MCF 10A (cell line): ENCODE measurements around the gene OPRD1. TPM values are rescaled to one million over a fixed set of nuclear protein-coding genes. Genes with fewer than 3 reads are reported as not detected.
"Not testable (repeated sequence)": the region's sequence is repeated elsewhere in the genome, so short reads cannot be mapped to it uniquely, and the experiment has no call there.

Source experiments
- BruUV-seq: library from RNA; stranded (reverse); fragments of 400-500 nt; replicated peaks from 2 replicates; lab custom pipeline; 2021; lab: Mats Ljungman, UMichigan
- CTCF ChIA-PET: fragments of 300-600 bp; sonication (Branson Sonifier 250); formaldehyde crosslinking; extraction: SDS; loops from one replicate; lab custom pipeline; 2021; ENCODE audit warnings: antibody characterized with exemption, inconsistent platforms; lab: Yijun Ruan, JAX
- POLR2A ChIA-PET: fragments of 300-600, 350-650 bp; sonication (Branson Sonifier 250); formaldehyde crosslinking; extraction: SDS; loops from one replicate; lab custom pipeline; 2020; ENCODE audit warnings: antibody characterized with exemption, inconsistent platforms; lab: Yijun Ruan, JAX
- DNase-seq: peaks from one replicate; pipeline ENCODE4 v3.0.0-alpha.2; 2018; ENCODE audit not compliant: unreplicated experiment
- H3K27ac Mint-ChIP-seq: one replicate; pipeline ENCODE4 v1.8.0; 2022; ENCODE audit warnings: mild to moderate bottlenecking, low read depth, mixed read lengths; ENCODE audit not compliant: unreplicated experiment
- H3K27me3 Mint-ChIP-seq: one replicate; pipeline ENCODE4 v1.8.0; 2022; ENCODE audit warnings: mixed read lengths; ENCODE audit not compliant: insufficient read depth, unreplicated experiment
- H3K36me3 Mint-ChIP-seq: one replicate; pipeline ENCODE4 v1.8.0; 2022; ENCODE audit warnings: mild to moderate bottlenecking, moderate library complexity, mixed read lengths; ENCODE audit not compliant: insufficient read depth, unreplicated experiment
- H3K4me1 Mint-ChIP-seq: one replicate; pipeline ENCODE4 v1.8.0; 2022; ENCODE audit warnings: mixed read lengths; ENCODE audit not compliant: insufficient read depth, unreplicated experiment
- H3K4me3 Mint-ChIP-seq: one replicate; pipeline ENCODE4 v1.8.0; 2022; ENCODE audit warnings: mild to moderate bottlenecking, moderate library complexity, mixed read lengths; ENCODE audit not compliant: unreplicated experiment
- H3K9me3 Mint-ChIP-seq: one replicate; pipeline ENCODE4 v1.8.0; 2022; ENCODE audit warnings: mixed read lengths; ENCODE audit not compliant: unreplicated experiment
- CTCF ChIP-seq: fragments of 200-600 bp; IDR thresholded peaks from one replicate; pipeline ENCODE4 v1.8.0; 2022; ENCODE audit warnings: antibody characterized with exemption, mild to moderate bottlenecking; ENCODE audit not compliant: unreplicated experiment
- intact Hi-C: fragments of 100-400 bp; cut with micrococcal nuclease; formaldehyde crosslinking; loops from 2 replicates; pipeline ENCODE4 v1.14.1; 2022
- total RNA-seq: library from RNA; stranded (reverse); gene quantifications from 2 replicates; pipeline ENCODE4 v1.2.3, GENCODE V29; 2022

Gene OPRD1
- total RNA-seq, 1 experiment from 2014 or later, result not detected

DNA sequence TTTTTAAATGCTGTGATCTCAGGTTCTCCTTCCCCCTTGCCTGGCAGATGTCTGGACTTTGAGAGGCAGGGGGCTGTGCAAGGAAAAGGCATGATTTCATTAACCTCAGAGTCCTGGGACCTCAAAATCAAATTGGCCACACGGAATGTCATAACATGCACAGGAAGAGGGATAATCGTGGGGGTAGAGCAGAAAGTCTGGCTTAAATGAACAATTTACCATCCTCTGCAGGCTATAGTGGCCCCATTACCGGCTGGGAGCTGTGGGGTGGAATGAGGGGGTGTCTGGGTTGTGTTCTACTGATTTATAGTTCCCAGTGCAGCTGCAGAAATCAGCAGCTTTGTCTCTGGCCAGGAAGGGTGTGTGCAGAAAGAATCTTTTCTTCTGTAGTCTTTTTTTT, 10.8 kb downstream of the OPRD1 start:
- no peak overlapping the region for H3K27ac Mint-ChIP-seq
- H3K4me1 Mint-ChIP-seq, result no peaks in the 10 kb centered on the region
- no peak for TF ChIP-seq CTCF
- ChIA-PET POLR2A (no interaction called here), CTCF (interaction anchor here (0.6 to 0.7 kb wide), 2 partner anchors 22 to 48 kb away, joined by 5 to 6 read pairs; no protein-coding TSS in a partner anchor)
- no peaks in the 10 kb centered on the region for H3K36me3 Mint-ChIP-seq
- no peaks in the 10 kb centered on the region for H3K9me3 Mint-ChIP-seq
- BruUV-seq, result no TSS peak
- DNase-seq, result no peak
- H3K27me3 Mint-ChIP-seq, result peaks cover 9% of the 10 kb centered on the region
- intact Hi-C loops, result no loop called here
- no peak overlapping the region for H3K4me3 Mint-ChIP-seq

DNA sequence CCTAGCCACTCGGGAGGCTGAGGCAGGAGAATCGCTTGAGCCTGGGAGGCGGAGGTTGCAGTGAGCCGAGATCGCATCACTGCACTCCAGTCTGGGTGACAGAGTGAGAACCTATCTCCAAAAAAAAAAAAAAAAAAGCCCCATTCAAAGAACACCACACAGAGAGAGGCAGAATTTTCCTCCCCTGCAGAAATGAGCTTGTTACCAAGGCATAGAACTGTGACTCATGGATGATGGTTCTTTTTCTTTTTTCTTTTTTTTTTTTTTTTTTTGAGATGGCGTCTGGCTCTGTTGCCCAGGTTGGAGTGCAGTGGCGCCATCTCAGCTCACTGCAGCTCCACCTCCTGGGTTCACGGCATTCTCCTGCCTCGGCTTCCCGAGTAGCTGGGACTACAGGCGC, 12.1 kb downstream of the OPRD1 start:
- H3K9me3 Mint-ChIP-seq, DNase-seq, POLR2A ChIA-PET, intact Hi-C loops, CTCF ChIA-PET, H3K4me1 Mint-ChIP-seq, H3K36me3 Mint-ChIP-seq, BruUV-seq, H3K4me3 Mint-ChIP-seq, H3K27ac Mint-ChIP-seq: not testable (repeated sequence)
- H3K27me3 Mint-ChIP-seq, result peaks cover 11% of the 10 kb centered on the region

- DNase-seq, H3K4me3 Mint-ChIP-seq, H3K27ac Mint-ChIP-seq, H3K4me1 Mint-ChIP-seq, H3K36me3 Mint-ChIP-seq, intact Hi-C loops, H3K9me3 Mint-ChIP-seq, BruUV-seq: not testable (repeated sequence)
- POLR2A ChIA-PET, result interaction anchor here (1.0 kb wide), 1 partner anchor 15 kb away, joined by 3 read pairs; no protein-coding TSS in a partner anchor
- CTCF ChIA-PET, result interaction anchor here (0.8 kb wide), 1 partner anchor 33 kb away, joined by 3 read pairs; no protein-coding TSS in a partner anchor
- H3K27me3 Mint-ChIP-seq, result peaks cover 11% of the 10 kb centered on the region
These were observed 16.4 kb downstream of the OPRD1 start for GRCh38 chr1:28828227-28828858.

DNA sequence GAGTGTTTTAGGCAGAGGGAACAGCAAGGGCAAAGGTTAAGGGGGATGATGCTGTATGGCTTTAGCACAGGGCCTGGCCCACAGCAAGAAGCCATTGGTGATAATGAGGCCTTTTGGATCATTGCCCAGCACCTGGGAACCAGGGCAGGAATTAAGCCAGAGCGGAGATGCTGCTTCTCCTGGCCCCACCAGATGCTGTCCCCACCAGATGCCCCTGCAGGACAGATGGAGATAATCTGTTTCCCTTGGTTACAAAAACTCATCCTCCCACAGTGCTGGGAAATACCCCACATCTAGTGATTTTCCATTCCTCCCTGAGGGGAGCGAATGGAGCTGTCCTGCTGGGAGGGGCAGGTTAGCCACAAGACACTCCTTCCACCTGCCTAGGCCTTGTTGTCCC, 18.8 kb downstream of the OPRD1 start:
- H3K27ac Mint-ChIP-seq, result no peak overlapping the region
- H3K27me3 Mint-ChIP-seq, result peaks cover 11% of the 10 kb centered on the region
- ChIA-PET POLR2A (no interaction called here), CTCF (no interaction called here)
- BruUV-seq, result no TSS peak
- H3K36me3 Mint-ChIP-seq, result no peaks in the 10 kb centered on the region
- no peak for TF ChIP-seq CTCF
- H3K4me3 Mint-ChIP-seq, result no peak overlapping the region
- intact Hi-C loops, result no loop called here
- no peak for DNase-seq
- H3K9me3 Mint-ChIP-seq, result no peaks in the 10 kb centered on the region
- no peaks in the 10 kb centered on the region for H3K4me1 Mint-ChIP-seq

- BruUV-seq, result no TSS peak
- peaks cover 6% of the 10 kb centered on the region for H3K27me3 Mint-ChIP-seq
- POLR2A ChIA-PET, result no interaction called here
These were observed 21.0 kb downstream of the OPRD1 start for GRCh38 chr1:28832966-28833365.

More at GRCh38 chr1:28832966-28833365, 21.0 kb downstream of the OPRD1 start:
- Mint-ChIP-seq H3K4me1 (no peaks in the 10 kb centered on the region), H3K9me3 (no peaks in the 10 kb centered on the region), H3K27ac (no peak overlapping the region), H3K36me3 (no peaks in the 10 kb centered on the region), H3K4me3 (no peak overlapping the region)
- intact Hi-C loops, result no loop called here
- no peak for DNase-seq
- CTCF ChIA-PET, result no interaction called here
- no peak for TF ChIP-seq CTCF
